SK-N-MC (cell line): ENCODE measurements around the gene PAPOLA.
A peak's percentile ranks its signal among the peaks of the same experiment; 100 is the strongest.

Source experiments
- DNase-seq: peaks from one replicate; pipeline ENCODE4 v3.0.0-alpha.2; 2011; ENCODE audit warnings: low read depth, low spot score
- H3K27ac ChIP-seq: fragments of 200-600 bp; sonication (generic); 2 replicates; pipeline ENCODE4 v1.5.1; 2016; ENCODE audit warnings: mixed run types
- H3K36me3 ChIP-seq: fragments of 200-600 bp; sonication (generic); 2 replicates; pipeline ENCODE4 v1.6.1; 2017; ENCODE audit warnings: antibody characterized with exemption, low read length, mixed read lengths; ENCODE audit not compliant: insufficient read depth
- H3K4me3 ChIP-seq: fragments of 200-600 bp; sonication (generic); 2 replicates; pipeline ENCODE4 v1.5.1; 2016
- H3K9ac ChIP-seq: fragments of 200-600 bp; sonication (generic); 2 replicates; pipeline ENCODE4 v1.8.0; 2017; ENCODE audit warnings: mixed run types, mixed read lengths; ENCODE audit not compliant: insufficient read length
- H3K9me3 ChIP-seq: fragments of 200-600 bp; sonication (generic); 2 replicates; pipeline ENCODE4 v1.6.1; 2017; ENCODE audit warnings: low read depth, mild to moderate bottlenecking, antibody characterized with exemption, low read length, moderate library complexity, mixed read lengths
- EZH2 ChIP-seq: fragments of 200-600 bp; sonication (generic); IDR thresholded peaks from one replicate; pipeline ENCODE4 v1.6.1; 2017; ENCODE audit warnings: antibody characterized with exemption
- FOXP2 ChIP-seq: optimal IDR thresholded peaks from 2 replicates; pipeline ENCODE3; 2011; ENCODE audit warnings: mild to moderate bottlenecking, moderate library complexity; ENCODE audit not compliant: insufficient read depth; ENCODE audit errors: extremely low read length, control extremely low read depth
- POLR2AphosphoS5 ChIP-seq: IDR thresholded peaks from 2 replicates; pipeline ENCODE4 v1.6.1; 2012; ENCODE audit warnings: mild to moderate bottlenecking, low read depth, low read length, borderline replicate concordance

The PAPOLA gene

DNA sequence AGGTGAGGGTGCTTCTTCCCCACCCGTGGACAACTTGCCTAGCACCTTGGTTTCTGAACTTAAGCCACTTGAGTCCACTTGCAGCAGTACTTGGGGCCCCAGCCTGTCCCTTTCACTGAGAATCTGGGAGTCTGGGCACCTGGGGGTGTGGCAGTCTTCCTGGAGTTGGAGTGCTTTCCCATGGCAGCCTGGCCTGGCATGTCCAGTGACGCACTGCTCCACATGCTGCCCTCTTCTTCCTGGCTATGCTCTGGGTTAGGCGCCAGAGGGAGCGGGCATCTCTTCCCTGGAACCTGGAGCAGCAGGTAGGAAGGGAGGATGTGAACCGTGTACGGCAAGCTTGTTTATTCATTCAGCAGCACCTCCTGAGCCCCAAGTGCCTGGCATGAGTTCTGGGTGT lies 76.4 kb downstream of the PAPOLA start:
- Histone ChIP-seq H3K36me3 (peaks cover 1% of the 10 kb centered on the region; the same call in 1 of the 2 replicates), H3K9me3 (no peaks in the 10 kb centered on the region), H3K9ac (no peak overlapping the region), H3K4me3 (no peak overlapping the region), H3K27ac (no peak overlapping the region)
- DNase-seq, result no peak
- TF ChIP-seq EZH2, result no peak
- no peak for TF ChIP-seq FOXP2

DNA sequence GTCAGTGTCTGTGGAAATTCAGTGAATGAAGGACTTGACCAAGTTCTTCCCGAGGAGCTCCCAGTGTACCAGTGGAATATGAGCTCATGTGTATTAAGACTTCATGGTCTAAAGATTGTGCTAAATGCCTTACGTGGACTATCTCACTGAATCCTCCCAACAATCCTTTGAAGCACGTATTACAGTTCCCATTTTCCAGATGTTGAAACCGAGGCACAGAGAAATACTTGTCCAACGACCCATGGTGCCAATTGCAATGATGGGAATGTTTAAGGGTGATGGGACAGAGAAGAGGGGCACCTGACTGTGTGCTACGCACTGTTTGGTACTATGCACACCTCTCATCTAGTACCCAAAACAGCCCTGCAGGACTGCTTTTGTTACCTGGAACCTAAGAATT lies 77.2 kb downstream of the PAPOLA start:
- Histone ChIP-seq H3K27ac (no peak overlapping the region), H3K36me3 (no peaks in the 10 kb centered on the region; the same call in 1 of the 2 replicates), H3K4me3 (no peak overlapping the region), H3K9me3 (no peaks in the 10 kb centered on the region), H3K9ac (no peak overlapping the region)
- TF ChIP-seq FOXP2, result no peak
- no peak for TF ChIP-seq POLR2AphosphoS5
- no peak for TF ChIP-seq EZH2
- DNase-seq, result no peak

DNA sequence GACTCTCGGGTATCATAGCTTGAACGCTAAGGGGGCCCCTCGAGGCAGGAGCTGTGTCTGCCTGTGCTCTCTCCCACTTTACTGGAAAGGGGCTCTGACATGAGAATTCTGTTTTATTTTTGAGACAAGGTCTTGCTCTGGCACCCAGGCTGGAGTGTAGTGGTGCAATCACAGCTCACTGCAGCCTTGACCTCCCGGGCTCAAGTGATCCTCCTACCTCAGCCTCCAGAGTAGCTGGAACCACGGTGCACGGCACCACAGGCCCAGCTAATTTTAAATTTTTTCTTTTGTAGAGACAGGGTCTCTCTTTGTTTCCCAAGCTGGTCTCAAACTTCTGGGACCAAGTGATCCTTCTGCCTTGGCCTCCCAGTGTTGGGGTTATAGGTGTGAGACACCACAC lies 77.7 kb downstream of the PAPOLA start:
- TF ChIP-seq FOXP2 (no peak), POLR2AphosphoS5 (no peak), EZH2 (no peak)
- Histone ChIP-seq H3K4me3 (no peak overlapping the region), H3K36me3 (no peaks in the 10 kb centered on the region; the same call in 1 of the 2 replicates), H3K9ac (no peak overlapping the region), H3K9me3 (no peaks in the 10 kb centered on the region), H3K27ac (no peak overlapping the region)
- DNase-seq, result no peak

DNA sequence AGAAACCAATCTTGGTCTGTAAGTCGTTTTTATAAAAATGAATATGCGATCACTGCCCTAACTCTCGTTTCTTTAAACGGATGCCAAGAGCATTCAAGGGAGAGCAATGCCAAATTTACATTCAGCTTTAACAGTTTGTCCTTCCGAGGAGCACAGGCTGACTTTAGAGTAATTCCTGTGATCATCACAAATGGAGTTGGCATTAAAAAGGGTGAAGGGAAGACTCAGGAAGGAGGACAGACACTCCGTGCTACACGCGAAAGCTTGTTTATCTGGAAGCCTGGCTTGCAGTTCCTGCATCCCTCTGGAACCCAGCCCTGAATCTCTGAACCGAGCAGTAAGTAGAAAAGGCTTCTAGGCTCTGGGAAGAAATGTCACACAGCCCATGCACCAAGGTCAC lies 78.4 kb downstream of the PAPOLA start:
- Histone ChIP-seq H3K4me3 (no peak overlapping the region), H3K9me3 (no peaks in the 10 kb centered on the region), H3K9ac (no peak overlapping the region), H3K27ac (peak overlapping the region; percentile 49), H3K36me3 (no peaks in the 10 kb centered on the region; the same call in 1 of the 2 replicates)
- DNase-seq, result no peak
- TF ChIP-seq EZH2 (no peak), FOXP2 (no peak), POLR2AphosphoS5 (no peak)

DNA sequence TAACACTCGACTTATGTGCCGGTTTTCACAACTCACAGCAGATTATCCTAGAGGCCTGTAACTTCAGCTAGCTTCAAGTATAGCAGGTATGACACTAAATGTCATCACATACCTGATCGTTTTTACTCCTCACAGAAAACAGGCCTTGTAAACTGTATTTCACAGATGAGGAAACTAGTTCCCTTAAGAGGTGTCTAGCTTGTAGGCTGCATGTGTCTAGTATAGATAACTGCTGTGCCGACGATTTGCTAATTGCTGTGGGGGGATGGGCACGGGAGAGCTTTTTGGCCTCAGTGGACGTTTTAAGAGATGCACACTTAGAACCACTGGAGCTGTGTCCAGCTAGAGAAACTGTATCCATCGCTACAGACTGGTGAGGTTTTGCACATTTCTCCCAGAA lies 78.8 kb downstream of the PAPOLA start:
- H3K36me3 ChIP-seq, result no peaks in the 10 kb centered on the region; the same call in 1 of the 2 replicates
- no peak overlapping the region for H3K4me3 ChIP-seq
- DNase-seq, result no peak
- H3K9me3 ChIP-seq, result no peaks in the 10 kb centered on the region
- H3K27ac ChIP-seq, result peak overlapping the region; percentile 49
- TF ChIP-seq EZH2 (no peak), POLR2AphosphoS5 (no peak; the same call in 1 of the 2 replicates), FOXP2 (no peak)
- H3K9ac ChIP-seq, result no peak overlapping the region

DNA sequence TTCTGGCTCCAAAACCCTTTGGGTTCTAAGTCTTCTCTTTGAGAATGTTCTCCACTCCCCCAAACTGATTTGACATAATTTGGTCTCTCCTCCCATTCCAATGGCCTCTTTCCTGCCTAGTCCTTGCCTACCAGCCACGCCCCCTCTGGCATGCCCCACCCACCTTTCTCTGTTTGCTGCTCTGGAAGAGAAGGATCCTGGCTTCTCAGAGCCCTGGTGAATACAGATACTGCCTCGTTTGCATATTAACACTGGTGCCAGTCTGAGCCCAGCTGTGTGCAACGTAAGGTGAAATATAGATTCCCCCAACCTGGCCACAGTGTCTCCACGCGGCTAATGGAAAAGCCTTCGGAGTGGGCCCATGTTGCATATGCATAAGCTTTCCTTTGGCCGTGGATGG lies 79.7 kb downstream of the PAPOLA start:
- DNase-seq, result no peak
- Histone ChIP-seq H3K4me3 (no peak overlapping the region), H3K9ac (no peak overlapping the region), H3K27ac (no peak overlapping the region), H3K36me3 (no peaks in the 10 kb centered on the region), H3K9me3 (no peaks in the 10 kb centered on the region)
- no peak for TF ChIP-seq EZH2
- TF ChIP-seq POLR2AphosphoS5, result no peak
- TF ChIP-seq FOXP2, result no peak

DNA sequence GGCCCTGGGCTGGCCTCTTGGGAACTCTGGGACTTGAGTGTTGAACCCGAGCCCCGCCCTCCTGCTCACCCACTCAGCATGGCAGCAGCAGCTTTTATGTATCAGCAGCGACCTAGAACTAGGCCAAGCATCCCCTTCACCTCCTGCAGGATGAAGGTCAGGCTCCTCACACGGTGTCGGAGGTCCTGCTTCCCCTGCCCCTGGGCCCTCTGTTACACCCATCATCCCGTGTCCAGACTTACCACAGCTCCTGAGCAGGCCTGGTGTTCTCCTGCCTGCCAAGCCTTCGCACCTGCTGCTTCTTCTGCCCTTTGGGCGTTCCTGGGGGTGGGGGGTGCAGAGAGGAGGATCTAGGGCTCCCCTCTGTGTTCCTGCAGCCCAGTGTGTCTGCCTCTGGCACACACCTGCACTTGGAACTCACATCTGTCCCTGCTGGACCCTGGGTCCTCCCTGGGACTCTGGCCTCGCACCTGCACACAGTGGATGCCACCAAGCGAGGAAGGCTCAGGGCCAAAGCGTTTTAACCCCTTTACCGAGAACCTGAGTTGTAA lies 80.3 kb downstream of the PAPOLA start:
- H3K27ac ChIP-seq, result no peak overlapping the region
- no peaks in the 10 kb centered on the region for H3K36me3 ChIP-seq
- H3K9ac ChIP-seq, result no peak overlapping the region
- DNase-seq, result no peak
- no peak overlapping the region for H3K4me3 ChIP-seq
- no peaks in the 10 kb centered on the region for H3K9me3 ChIP-seq
- TF ChIP-seq POLR2AphosphoS5 (no peak; the same call in 1 of the 2 replicates), EZH2 (no peak)

DNA sequence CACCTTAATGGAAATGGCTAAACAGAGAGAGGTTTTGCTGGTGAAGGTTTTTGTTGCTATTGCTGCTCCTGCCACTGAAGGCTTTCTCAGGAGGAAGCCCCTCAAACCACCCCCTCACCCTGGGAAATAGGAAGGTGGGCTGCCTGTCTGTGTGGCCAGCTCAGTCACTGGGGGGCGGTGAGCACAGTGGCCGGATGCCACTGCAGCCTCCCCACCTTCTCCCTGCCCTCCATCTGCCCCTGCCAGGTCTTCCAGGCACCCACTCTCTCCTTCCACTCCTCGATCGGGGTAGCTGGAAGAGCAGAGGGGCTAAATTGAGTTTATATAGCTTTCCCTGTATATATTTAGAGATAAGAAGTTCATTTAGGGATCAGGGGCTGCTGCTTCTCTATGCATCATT lies 80.8 kb downstream of the PAPOLA start:
- Histone ChIP-seq H3K27ac (no peak overlapping the region), H3K9me3 (no peaks in the 10 kb centered on the region), H3K4me3 (no peak overlapping the region), H3K9ac (no peak overlapping the region), H3K36me3 (no peaks in the 10 kb centered on the region)
- DNase-seq, result no peak
- TF ChIP-seq FOXP2 (no peak), EZH2 (no peak), POLR2AphosphoS5 (no peak)

DNA sequence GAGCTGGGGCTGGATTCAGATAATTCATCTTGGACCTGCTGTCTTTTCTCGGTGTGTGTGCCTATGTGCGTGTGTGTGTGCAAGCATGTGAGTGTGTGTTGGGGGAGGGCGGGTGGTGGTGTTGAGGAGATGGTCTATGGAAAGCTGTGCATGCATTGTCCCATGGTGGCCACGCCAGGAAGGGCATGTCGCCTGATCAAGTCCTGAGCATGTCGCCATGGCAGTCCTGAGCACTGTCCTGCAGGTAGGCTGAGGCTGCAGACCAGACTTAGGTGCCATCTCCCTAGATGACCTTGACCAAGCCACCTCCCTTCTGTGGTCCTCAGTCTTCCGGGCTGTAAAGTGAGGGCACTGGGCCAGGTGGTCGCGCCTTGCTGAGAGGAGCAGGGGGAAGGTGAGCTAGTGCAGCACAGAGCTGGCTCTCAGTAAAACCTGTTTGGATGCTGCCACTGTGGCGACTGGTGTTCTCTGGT lies 81.4 kb downstream of the PAPOLA start:
- no peak for TF ChIP-seq EZH2
- no peak for TF ChIP-seq POLR2AphosphoS5
- TF ChIP-seq FOXP2, result no peak
- Histone ChIP-seq H3K36me3 (no peaks in the 10 kb centered on the region), H3K9ac (no peak overlapping the region), H3K4me3 (no peak overlapping the region), H3K9me3 (no peaks in the 10 kb centered on the region), H3K27ac (no peak overlapping the region)
- DNase-seq, result no peak
